Measurements from ENCODE around the gene RABEP2.
A peak's percentile ranks its signal among the peaks of the same experiment; 100 is the strongest.

Gene RABEP2

GRCh38 chr16:28964072-28964471 lies 39.0 kb upstream of the RABEP2 start:
- TF ChIP-seq ZNF565 (CRISPR knock-in tag; conservative IDR thresholded peaks at IDR 0.05; ENCODE audit: low read depth) (no peak), GLIS3 (CRISPR knock-in tag; IDR thresholded peaks at IDR 0.05) (no peak), ZC3H10 (CRISPR knock-in tag; IDR thresholded peaks at IDR 0.05) (no peak), ZFP3 (CRISPR knock-in tag; IDR thresholded peaks at IDR 0.05) (no peak), BACH2 (CRISPR knock-in tag; IDR thresholded peaks at IDR 0.05; ENCODE audit: borderline replicate concordance) (no peak), PPARA (CRISPR knock-in tag; IDR thresholded peaks at IDR 0.05; ENCODE audit: borderline replicate concordance) (no peak), TCF4 (CRISPR knock-in tag; IDR thresholded peaks at IDR 0.05; ENCODE audit: borderline replicate concordance) (no peak), ISL1 (CRISPR knock-in tag; IDR thresholded peaks at IDR 0.05) (no peak), ESRRG (CRISPR knock-in tag; IDR thresholded peaks at IDR 0.05) (no peak)
- ATAC-seq, result no peak

- ATAC-seq, result no peak
- TF ChIP-seq TCF4 (CRISPR knock-in tag; IDR thresholded peaks at IDR 0.05; ENCODE audit: borderline replicate concordance), result no peak
- no peak for TF ChIP-seq RARB (CRISPR knock-in tag; IDR thresholded peaks at IDR 0.05)
- TF ChIP-seq ZFP3 (CRISPR knock-in tag; IDR thresholded peaks at IDR 0.05), result no peak
- no peak for TF ChIP-seq CSRNP3 (CRISPR knock-in tag; IDR thresholded peaks at IDR 0.05)
Measured at GRCh38 chr16:28958836-28959235, 33.8 kb upstream of the RABEP2 start.

- ATAC-seq, result no peak
- no peak for TF ChIP-seq TOX (CRISPR knock-in tag; IDR thresholded peaks at IDR 0.05; ENCODE audit: borderline replicate concordance)
- no peak for TF ChIP-seq ZC3H10 (CRISPR knock-in tag; IDR thresholded peaks at IDR 0.05)
- no peak for TF ChIP-seq ARNTL (CRISPR knock-in tag; IDR thresholded peaks at IDR 0.05; ENCODE audit: borderline replicate concordance, low read depth)
- no peak for TF ChIP-seq CSDC2 (CRISPR knock-in tag; IDR thresholded peaks at IDR 0.05)
- TF ChIP-seq ZFP30 (CRISPR knock-in tag; IDR thresholded peaks at IDR 0.05), result no peak
Measured at GRCh38 chr16:28958216-28958615, 33.2 kb upstream of the RABEP2 start.

GRCh38 chr16:28951410-28951943 lies 26.4 kb upstream of the RABEP2 start:
- ATAC-seq, result no peak; the same call in 2 of the 3 replicates
- TF ChIP-seq ARNTL (CRISPR knock-in tag; IDR thresholded peaks at IDR 0.05; ENCODE audit: borderline replicate concordance, low read depth), result no peak
- TF ChIP-seq POU6F1 (CRISPR knock-in tag; IDR thresholded peaks at IDR 0.05; ENCODE audit: borderline replicate concordance, low read depth), result no peak
- TF ChIP-seq ZNF565 (CRISPR knock-in tag; conservative IDR thresholded peaks at IDR 0.05; ENCODE audit: low read depth), result no peak
- no peak for TF ChIP-seq CSRNP3 (CRISPR knock-in tag; IDR thresholded peaks at IDR 0.05)
- TF ChIP-seq CSDC2 (CRISPR knock-in tag; IDR thresholded peaks at IDR 0.05), result no peak

- ATAC-seq, result peak; percentile 97
- TF ChIP-seq TOX (CRISPR knock-in tag; IDR thresholded peaks at IDR 0.05; ENCODE audit: borderline replicate concordance) (no peak), CSDC2 (CRISPR knock-in tag; IDR thresholded peaks at IDR 0.05) (no peak), PATZ1 (CRISPR knock-in tag; IDR thresholded peaks at IDR 0.05; ENCODE audit: borderline replicate concordance) (no peak), ZFP30 (CRISPR knock-in tag; IDR thresholded peaks at IDR 0.05) (no peak), TCF4 (CRISPR knock-in tag; IDR thresholded peaks at IDR 0.05; ENCODE audit: borderline replicate concordance) (no peak), GLIS3 (CRISPR knock-in tag; IDR thresholded peaks at IDR 0.05) (no peak), PPARA (CRISPR knock-in tag; IDR thresholded peaks at IDR 0.05; ENCODE audit: borderline replicate concordance) (no peak), POU6F1 (CRISPR knock-in tag; IDR thresholded peaks at IDR 0.05; ENCODE audit: borderline replicate concordance, low read depth) (no peak), BACH2 (CRISPR knock-in tag; IDR thresholded peaks at IDR 0.05; ENCODE audit: borderline replicate concordance) (no peak), ZNF565 (CRISPR knock-in tag; conservative IDR thresholded peaks at IDR 0.05; ENCODE audit: low read depth) (no peak), ZNF70 (CRISPR knock-in tag; IDR thresholded peaks at IDR 0.05) (no peak), CSRNP3 (CRISPR knock-in tag; IDR thresholded peaks at IDR 0.05) (no peak)
Measured at GRCh38 chr16:28950648-28951409, 25.8 kb upstream of the RABEP2 start, which contains the start of gene NFATC2IP. Gene NFATC2IP (plus strand): TSS chr16:28950937. CDS start chr16:28951012, 75 bp downstream.
